ENCODE data around the gene SLC2A8. TPM values are rescaled to one million over a fixed set of nuclear protein-coding genes. Genes with fewer than 3 reads are reported as not detected.

Gene SLC2A8
- total RNA-seq, 3 donors from 2014 or later (not counting 1 experiment from before 2014, with no cell fraction given): 21.1 to 30.6 (median 30.0) TPM

DNA sequence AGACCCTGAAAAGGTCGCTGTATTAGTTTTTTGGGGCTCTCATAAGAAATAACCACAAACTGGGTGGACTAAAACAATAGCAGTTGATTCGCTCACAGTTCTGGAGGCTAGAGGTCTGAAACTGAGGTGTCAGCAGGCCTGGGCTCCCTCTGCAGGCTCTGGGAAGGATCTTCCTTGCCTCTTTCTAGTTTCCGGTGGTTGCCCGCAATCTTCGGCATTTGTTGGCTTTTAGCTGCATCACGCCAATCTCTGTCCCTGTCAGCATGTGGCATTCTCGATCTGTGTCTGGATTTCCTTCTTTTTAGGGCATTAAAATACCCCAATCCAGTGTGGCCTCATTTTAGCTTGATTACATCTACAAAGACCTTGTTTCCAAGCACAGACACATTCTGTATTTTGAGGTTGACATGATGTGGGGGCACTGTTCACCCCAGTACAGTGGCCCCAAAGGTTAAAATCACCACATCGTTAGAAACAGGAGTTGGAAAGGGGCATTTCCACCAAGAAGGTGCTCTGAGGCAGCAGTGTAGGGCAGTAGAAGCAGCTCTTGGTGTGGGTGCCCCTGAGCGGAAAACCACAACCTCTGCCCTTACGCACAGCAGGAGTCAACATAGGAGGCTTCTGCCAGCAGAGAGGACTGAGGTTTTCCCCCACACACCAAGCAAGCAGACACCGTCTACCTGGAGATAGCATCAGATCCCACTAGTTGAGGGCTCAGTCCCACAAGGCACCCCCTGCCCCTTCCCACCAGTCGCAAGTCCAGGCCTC, 40.7 kb downstream of the SLC2A8 start:
- ATAC-seq (peak; percentile 76 to 90 (median 87)), DNase-seq (peak in 1 of 2 donors; percentile 68)
- peaks cover 76% of the 10 kb centered on the region for H3K36me3 ChIP-seq (ENCODE audit: control insufficient read depth, insufficient read depth, low read length)
- peak overlapping the region; percentile 63 to 79 for H3K27ac Mint-ChIP-seq
- H3K27ac ChIP-seq (ENCODE audit: low read length): peak overlapping the region; percentile 9
- peaks cover 14 to 24% of the 10 kb centered on the region in 2 donors for H3K4me1 Mint-ChIP-seq
- H3K4me1 ChIP-seq (ENCODE audit: control insufficient read depth, insufficient read depth, low read length): peaks cover 25% of the 10 kb centered on the region
- WGBS (ENCODE audit: insufficient coverage): 64% methylated on average over 11 of the region's 12 CpGs
- H3K4me3 Mint-ChIP-seq: peak overlapping the region; percentile 35
- intact Hi-C loops (cut with micrococcal nuclease): no loop called here
- H3K36me3 Mint-ChIP-seq: peaks cover 7% of the 10 kb centered on the region
- no peaks in the 10 kb centered on the region for H3K27me3 Mint-ChIP-seq (ENCODE audit: low read depth in 2 of 2)
- TF ChIP-seq, protein P1, sequence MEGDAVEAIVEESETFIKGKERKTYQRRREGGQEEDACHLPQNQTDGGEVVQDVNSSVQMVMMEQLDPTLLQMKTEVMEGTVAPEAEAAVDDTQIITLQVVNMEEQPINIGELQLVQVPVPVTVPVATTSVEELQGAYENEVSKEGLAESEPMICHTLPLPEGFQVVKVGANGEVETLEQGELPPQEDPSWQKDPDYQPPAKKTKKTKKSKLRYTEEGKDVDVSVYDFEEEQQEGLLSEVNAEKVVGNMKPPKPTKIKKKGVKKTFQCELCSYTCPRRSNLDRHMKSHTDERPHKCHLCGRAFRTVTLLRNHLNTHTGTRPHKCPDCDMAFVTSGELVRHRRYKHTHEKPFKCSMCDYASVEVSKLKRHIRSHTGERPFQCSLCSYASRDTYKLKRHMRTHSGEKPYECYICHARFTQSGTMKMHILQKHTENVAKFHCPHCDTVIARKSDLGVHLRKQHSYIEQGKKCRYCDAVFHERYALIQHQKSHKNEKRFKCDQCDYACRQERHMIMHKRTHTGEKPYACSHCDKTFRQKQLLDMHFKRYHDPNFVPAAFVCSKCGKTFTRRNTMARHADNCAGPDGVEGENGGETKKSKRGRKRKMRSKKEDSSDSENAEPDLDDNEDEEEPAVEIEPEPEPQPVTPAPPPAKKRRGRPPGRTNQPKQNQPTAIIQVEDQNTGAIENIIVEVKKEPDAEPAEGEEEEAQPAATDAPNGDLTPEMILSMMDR (IDR thresholded peaks at IDR 0.05): no peak
- H3K4me3 ChIP-seq (ENCODE audit: low read length): no peak overlapping the region
- H3K9me3 Mint-ChIP-seq: no peaks in the 10 kb centered on the region
- H3K27me3 ChIP-seq (ENCODE audit: control insufficient read depth, insufficient read depth, low read length): no peaks in the 10 kb centered on the region
- no peaks in the 10 kb centered on the region for H3K9me3 ChIP-seq (ENCODE audit: control insufficient read depth, insufficient read depth, low read length)

DNA sequence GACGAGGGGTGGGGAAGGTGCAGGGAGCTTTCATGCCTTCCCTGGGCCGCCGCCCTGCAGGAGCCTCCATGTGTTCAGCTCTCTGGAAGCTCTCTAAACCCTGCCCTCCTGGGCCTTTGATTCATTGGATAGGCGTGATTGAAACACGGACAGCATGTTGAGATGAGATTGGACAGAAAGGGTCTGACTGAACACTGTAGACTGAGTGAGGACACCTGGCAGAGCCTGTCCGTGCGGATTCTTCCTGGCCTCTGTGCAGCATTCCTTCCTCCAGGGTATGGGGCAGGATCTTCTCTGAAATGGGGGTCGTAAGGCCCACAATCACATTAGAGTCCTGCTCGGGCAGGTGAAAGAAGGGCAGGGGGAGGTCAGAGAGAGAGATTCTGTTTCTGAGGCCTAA, 41.4 kb downstream of the SLC2A8 start:
- intact Hi-C loops (cut with micrococcal nuclease): no loop called here
- WGBS (ENCODE audit: insufficient coverage): 96% methylated on average over 9 of the region's 9 CpGs
- peak overlapping the region; percentile 63 to 79 for H3K27ac Mint-ChIP-seq

DNA sequence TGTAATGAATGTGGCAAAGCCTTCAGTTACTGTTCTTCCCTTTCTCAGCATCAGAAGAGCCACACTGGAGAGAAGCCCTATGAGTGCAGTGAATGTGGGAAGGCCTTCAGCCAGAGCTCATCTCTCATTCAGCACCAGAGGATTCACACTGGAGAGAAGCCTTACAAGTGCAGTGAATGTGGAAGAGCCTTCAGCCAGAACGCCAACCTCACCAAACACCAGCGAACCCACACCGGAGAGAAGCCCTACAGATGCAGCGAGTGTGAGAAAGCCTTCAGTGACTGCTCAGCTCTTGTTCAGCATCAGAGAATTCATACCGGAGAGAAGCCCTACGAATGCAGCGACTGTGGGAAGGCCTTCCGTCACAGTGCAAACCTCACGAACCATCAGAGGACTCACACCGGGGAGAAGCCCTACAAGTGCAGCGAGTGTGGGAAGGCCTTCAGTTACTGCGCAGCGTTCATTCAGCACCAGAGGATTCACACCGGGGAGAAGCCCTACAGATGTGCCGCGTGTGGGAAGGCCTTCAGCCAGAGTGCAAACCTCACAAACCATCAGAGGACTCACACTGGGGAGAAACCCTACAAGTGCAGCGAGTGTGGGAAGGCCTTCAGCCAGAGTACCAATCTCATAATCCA, 47.4 kb downstream of the SLC2A8 start:
- Mint-ChIP-seq H3K4me1 (peaks cover 26 to 29% of the 10 kb centered on the region in 2 donors), H3K9me3 (no peaks in the 10 kb centered on the region), H3K27ac (peak overlapping the region; percentile 36 to 72), H3K27me3 (ENCODE audit: low read depth in 2 of 2) (no peaks in the 10 kb centered on the region), H3K36me3 (no peaks in the 10 kb centered on the region), H3K4me3 (no peak overlapping the region)
- intact Hi-C loops (cut with micrococcal nuclease): no loop called here
- WGBS (ENCODE audit: insufficient coverage): 85% methylated on average over 16 of the region's 17 CpGs
- peaks cover 6% of the 10 kb centered on the region for H3K4me1 ChIP-seq (ENCODE audit: control insufficient read depth, insufficient read depth, low read length)
- TF ChIP-seq, protein P1 (IDR thresholded peaks at IDR 0.05): no peak
- H3K9me3 ChIP-seq (ENCODE audit: control insufficient read depth, insufficient read depth, low read length): no peaks in the 10 kb centered on the region
- DNase-seq: no peak
- no peaks in the 10 kb centered on the region for H3K27me3 ChIP-seq (ENCODE audit: control insufficient read depth, insufficient read depth, low read length)
- H3K4me3 ChIP-seq (ENCODE audit: low read length): no peak overlapping the region
- peaks cover 84% of the 10 kb centered on the region for H3K36me3 ChIP-seq (ENCODE audit: control insufficient read depth, insufficient read depth, low read length)
- ATAC-seq: no peak
- no peak overlapping the region for H3K27ac ChIP-seq (ENCODE audit: low read length)

More for the DNA sequence above, 41.4 kb downstream of the SLC2A8 start:
- H3K36me3 ChIP-seq (ENCODE audit: control insufficient read depth, insufficient read depth, low read length): peaks cover 78% of the 10 kb centered on the region
- H3K9me3 Mint-ChIP-seq: no peaks in the 10 kb centered on the region
- H3K27me3 Mint-ChIP-seq (ENCODE audit: low read depth in 2 of 2): no peaks in the 10 kb centered on the region
- peaks cover 25% of the 10 kb centered on the region for H3K4me1 ChIP-seq (ENCODE audit: control insufficient read depth, insufficient read depth, low read length)
- H3K27me3 ChIP-seq (ENCODE audit: control insufficient read depth, insufficient read depth, low read length): no peaks in the 10 kb centered on the region
- H3K4me3 ChIP-seq (ENCODE audit: low read length): no peak overlapping the region
- no peak overlapping the region for H3K4me3 Mint-ChIP-seq
- H3K27ac ChIP-seq (ENCODE audit: low read length): no peak overlapping the region
- H3K4me1 Mint-ChIP-seq: peaks cover 14 to 24% of the 10 kb centered on the region in 2 donors
- no peaks in the 10 kb centered on the region for H3K9me3 ChIP-seq (ENCODE audit: control insufficient read depth, insufficient read depth, low read length)
- TF ChIP-seq, protein P1 (IDR thresholded peaks at IDR 0.05): no peak
- no peak for DNase-seq
- H3K36me3 Mint-ChIP-seq: peaks cover 7% of the 10 kb centered on the region
- ATAC-seq: no peak
